Measurements from ENCODE around the gene MS4A13.

- TF ChIP-seq, protein P1, sequence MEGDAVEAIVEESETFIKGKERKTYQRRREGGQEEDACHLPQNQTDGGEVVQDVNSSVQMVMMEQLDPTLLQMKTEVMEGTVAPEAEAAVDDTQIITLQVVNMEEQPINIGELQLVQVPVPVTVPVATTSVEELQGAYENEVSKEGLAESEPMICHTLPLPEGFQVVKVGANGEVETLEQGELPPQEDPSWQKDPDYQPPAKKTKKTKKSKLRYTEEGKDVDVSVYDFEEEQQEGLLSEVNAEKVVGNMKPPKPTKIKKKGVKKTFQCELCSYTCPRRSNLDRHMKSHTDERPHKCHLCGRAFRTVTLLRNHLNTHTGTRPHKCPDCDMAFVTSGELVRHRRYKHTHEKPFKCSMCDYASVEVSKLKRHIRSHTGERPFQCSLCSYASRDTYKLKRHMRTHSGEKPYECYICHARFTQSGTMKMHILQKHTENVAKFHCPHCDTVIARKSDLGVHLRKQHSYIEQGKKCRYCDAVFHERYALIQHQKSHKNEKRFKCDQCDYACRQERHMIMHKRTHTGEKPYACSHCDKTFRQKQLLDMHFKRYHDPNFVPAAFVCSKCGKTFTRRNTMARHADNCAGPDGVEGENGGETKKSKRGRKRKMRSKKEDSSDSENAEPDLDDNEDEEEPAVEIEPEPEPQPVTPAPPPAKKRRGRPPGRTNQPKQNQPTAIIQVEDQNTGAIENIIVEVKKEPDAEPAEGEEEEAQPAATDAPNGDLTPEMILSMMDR (IDR thresholded peaks at IDR 0.05) = no peak
- TF ChIP-seq EZH2 (IDR thresholded peaks at IDR 0.05) = no peak
Observed at GRCh38 chr11:60512651-60513225, 2.5 kb upstream of the MS4A13 start.

All from neural progenitor cell (in vitro differentiated cells).